Breast epithelium (tissue), 4 donors: ENCODE results near the gene DNAJC27. TPM values are rescaled to one million over a fixed set of nuclear protein-coding genes. Genes with fewer than 3 reads are reported as not detected.
A peak's percentile ranks its signal among the peaks of the same experiment; 100 is the strongest.

ENCODE experiments used
- DNase-seq, 2 donors: peaks; one replicate each; pipeline ENCODE4 v3.0.0-alpha.2; 2019; ENCODE audit warnings: low spot score in 2 of 2
- H3K27ac ChIP-seq, 2 donors: fragments of 200-600 bp; sonication (generic) in 1 of 2; one replicate each; pipeline ENCODE4 v1.5.1; 2016 to 2019; ENCODE audit warnings: mild to moderate bottlenecking in 1 of 2
- H3K27me3 ChIP-seq, 2 donors: fragments of 200-600 bp; sonication (generic) in 1 of 2; one replicate each; pipeline versions ENCODE4 v1.5.1 to v1.6.0; 2017 to 2019; ENCODE audit warnings: control low read depth in 1 of 2, mild to moderate bottlenecking in 1 of 2
- H3K36me3 ChIP-seq: fragments of 200-600 bp; one replicate; pipeline ENCODE4 v1.5.1; 2019
- H3K4me1 ChIP-seq, 2 donors: fragments of 200-600 bp; sonication (generic); one replicate each; pipeline ENCODE4 v1.5.1; 2016 to 2019; ENCODE audit warnings: control low read depth in 1 of 2
- H3K4me3 ChIP-seq, 3 donors: fragments of 200-600 bp; sonication (generic); 1 replicate in 2 of 3; 2 replicates in 1 of 3; pipeline ENCODE4 v1.5.1; 2016 to 2019; ENCODE audit warnings: mild to moderate bottlenecking in 3 of 3, moderate library complexity in 2 of 3
- H3K9me3 ChIP-seq, 2 donors: fragments of 200-600 bp; sonication (generic) in 1 of 2; one replicate each; pipeline ENCODE4 v1.5.1; 2016 to 2019; ENCODE audit warnings: control low read depth in 1 of 2
- CTCF ChIP-seq, 3 donors: fragments of 450-650 bp; IDR thresholded peaks; one replicate each; pipeline ENCODE4 v1.5.1; 2016 to 2017; ENCODE audit warnings: antibody characterized with exemption in 3 of 3, mild to moderate bottlenecking in 3 of 3, moderate library complexity in 3 of 3
- POLR2A ChIP-seq: fragments of 450-650 bp; IDR thresholded peaks from one replicate; pipeline ENCODE4 v1.6.1; 2016; ENCODE audit warnings: antibody characterized with exemption, mild to moderate bottlenecking, moderate library complexity
- POLR2AphosphoS5 ChIP-seq, 3 donors: sonication (generic); formaldehyde crosslinking; IDR thresholded peaks; one replicate each; pipeline ENCODE4 v1.6.1; 2017; ENCODE audit warnings: antibody characterized with exemption in 3 of 3
- intact Hi-C: fragments of 100-400 bp; cut with DNase I; formaldehyde crosslinking; loops from one replicate; pipeline ENCODE4 v1.15.1; 2023; ENCODE audit warnings: low total_unique reads
- total RNA-seq, 3 donors: library from RNA; depleted of rRNA; stranded (reverse); fragments of >200 nt; gene quantifications; one replicate each; pipeline ENCODE4 v1.1.0, GENCODE V29; 2016

Gene DNAJC27
- total RNA-seq, 3 donors from 2014 or later: 5.1 to 12.6 (median 10.8) TPM

DNA sequence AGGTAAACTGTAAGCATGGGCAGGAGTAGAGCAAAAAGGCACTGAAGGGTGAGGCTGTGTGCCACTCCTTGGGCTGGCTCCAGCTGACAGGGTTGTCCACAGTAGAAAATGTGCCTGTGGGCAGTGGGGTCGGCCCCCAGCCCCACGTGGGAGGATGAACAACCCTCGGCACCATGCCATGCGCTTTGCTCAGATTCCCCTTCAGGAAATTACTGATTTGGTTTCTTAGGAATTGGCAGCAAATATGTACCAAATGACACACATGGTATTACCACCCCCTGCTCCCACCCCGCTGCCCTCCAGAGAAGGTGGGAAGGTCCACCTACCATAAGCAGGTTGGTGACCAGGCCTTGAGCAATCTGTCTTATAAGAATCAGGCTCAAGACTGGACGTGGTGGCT lies 65.3 kb downstream of the DNAJC27 start:
- no peak for TF ChIP-seq POLR2A
- TF ChIP-seq POLR2AphosphoS5 (IDR thresholded peaks at IDR 0.05): no peak
- no peak for TF ChIP-seq CTCF (IDR thresholded peaks at IDR 0.05)
- Histone ChIP-seq H3K27ac (peak overlapping the region; percentile 7 to 19), H3K36me3 (no peaks in the 10 kb centered on the region), H3K4me1 (no peaks in the 10 kb centered on the region), H3K4me3 (no peak overlapping the region), H3K9me3 (no peaks in the 10 kb centered on the region), H3K27me3 (no peaks in the 10 kb centered on the region)
- peak in 1 of 2 donors; percentile 24 for DNase-seq
- intact Hi-C loops: no loop called here

GRCh38 chr2:24903161-24904103 lies 68.3 kb downstream of the DNAJC27 start:
- H3K9me3 ChIP-seq: no peaks in the 10 kb centered on the region
- DNase-seq: no peak
- intact Hi-C loops: no loop called here
- no peaks in the 10 kb centered on the region for H3K27me3 ChIP-seq
- TF ChIP-seq CTCF (IDR thresholded peaks at IDR 0.05) (no peak), POLR2A (no peak), POLR2AphosphoS5 (IDR thresholded peaks at IDR 0.05) (no peak)
- no peak overlapping the region for H3K27ac ChIP-seq
- H3K4me3 ChIP-seq: no peak overlapping the region
- H3K4me1 ChIP-seq: no peaks in the 10 kb centered on the region
- H3K36me3 ChIP-seq: no peaks in the 10 kb centered on the region

DNA sequence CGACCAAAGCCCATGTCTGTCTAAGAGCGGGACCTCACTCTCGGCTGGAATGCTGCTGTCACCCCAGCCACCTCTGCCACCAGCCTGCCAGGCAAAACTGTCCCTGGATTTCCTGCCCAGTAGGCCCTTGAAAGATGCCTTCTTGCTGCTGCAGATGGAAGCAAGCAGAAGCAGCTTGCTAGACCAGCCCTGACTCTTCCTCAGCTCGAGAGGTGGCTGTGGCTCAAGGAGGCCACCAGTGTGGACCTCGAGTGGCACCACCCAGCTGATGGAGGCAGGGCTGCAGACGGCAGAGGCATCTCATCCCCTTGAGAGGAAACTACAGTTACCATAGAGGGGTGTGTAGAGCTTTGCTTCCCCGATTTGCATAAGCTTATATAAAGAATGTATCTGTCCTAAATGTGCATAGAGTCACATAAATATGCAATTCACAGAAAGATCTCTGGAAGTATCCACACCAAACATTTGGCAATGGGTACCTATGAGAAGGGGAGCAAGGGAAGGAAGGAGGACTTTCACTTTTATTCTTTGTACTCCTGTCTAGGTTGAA lies 72.3 kb downstream of the DNAJC27 start:
- no peaks in the 10 kb centered on the region for H3K4me1 ChIP-seq
- H3K9me3 ChIP-seq: peaks cover 3 to 6% of the 10 kb centered on the region in 2 donors
- TF ChIP-seq POLR2AphosphoS5 (IDR thresholded peaks at IDR 0.05): no peak
- no peak for TF ChIP-seq CTCF (IDR thresholded peaks at IDR 0.05)
- TF ChIP-seq POLR2A: no peak
- H3K27me3 ChIP-seq: no peaks in the 10 kb centered on the region
- no peak for DNase-seq
- H3K36me3 ChIP-seq: no peaks in the 10 kb centered on the region
- no peak overlapping the region for H3K4me3 ChIP-seq
- H3K27ac ChIP-seq: no peak overlapping the region
- intact Hi-C loops: no loop called here

DNA sequence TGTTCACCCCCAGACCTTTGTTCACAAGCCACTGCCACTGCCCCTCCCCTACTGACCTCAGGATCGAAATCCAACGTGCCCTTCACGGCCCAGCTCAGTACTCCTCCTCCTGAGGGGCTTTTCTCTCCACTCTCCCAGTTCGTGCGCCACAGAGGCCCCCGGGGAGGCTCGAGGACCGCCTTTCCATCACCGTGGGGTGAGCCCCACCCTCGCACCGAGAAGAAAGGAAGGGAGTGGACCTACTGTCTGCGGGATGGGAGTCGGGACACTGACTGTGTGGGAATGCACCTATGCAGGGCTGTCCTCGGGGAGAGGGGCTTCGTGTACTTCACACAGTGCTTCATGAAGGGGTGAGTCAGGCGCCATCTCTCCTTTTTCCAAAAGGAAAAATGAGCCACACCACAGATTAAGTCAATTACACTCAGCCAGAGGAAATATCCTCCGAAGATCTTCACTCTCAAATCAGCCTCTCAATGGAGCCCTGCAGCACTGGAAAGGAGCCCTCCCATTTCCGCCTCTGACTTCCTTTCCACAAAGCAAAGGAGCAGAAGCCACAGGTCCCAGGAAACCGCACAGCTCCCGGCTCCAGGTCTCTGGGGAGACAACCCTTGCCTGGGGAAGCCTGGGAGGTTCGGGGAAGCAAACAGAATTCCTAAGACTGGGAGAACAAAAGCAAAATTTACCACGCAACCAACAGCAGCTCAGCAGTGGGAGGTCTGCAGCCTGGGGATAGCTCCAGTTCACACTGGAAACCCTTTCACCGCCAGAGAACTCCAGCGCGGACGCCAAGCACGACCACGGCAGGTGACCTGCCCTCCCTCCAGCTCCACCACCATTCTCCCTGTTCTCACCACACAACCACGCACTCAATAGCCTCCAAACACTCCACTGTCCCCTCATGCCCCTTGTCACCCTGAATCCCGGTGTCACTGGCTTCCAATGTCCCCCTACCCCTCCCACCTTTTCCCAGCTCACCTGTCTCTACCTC lies 73.3 kb downstream of the DNAJC27 start:
- Histone ChIP-seq H3K4me1 (no peaks in the 10 kb centered on the region), H3K4me3 (peak overlapping the region in 1 of 3 donors; percentile 54), H3K9me3 (peaks cover 3 to 6% of the 10 kb centered on the region in 2 donors), H3K36me3 (no peaks in the 10 kb centered on the region), H3K27me3 (no peaks in the 10 kb centered on the region), H3K27ac (peak overlapping the region in 1 of 2 donors; percentile 43)
- intact Hi-C loops: no loop called here
- no peak for DNase-seq
- TF ChIP-seq POLR2A (no peak), CTCF (IDR thresholded peaks at IDR 0.05) (no peak), POLR2AphosphoS5 (IDR thresholded peaks at IDR 0.05) (no peak)
